HG03025 (cell line): ENCODE data around the gene CRB1.

ENCODE experiments used
- ATAC-seq: cut with Tn5 transposase; IDR thresholded peaks from one replicate; pipeline ENCODE4 v1.9.1; 2021; ENCODE audit warnings: mild to moderate bottlenecking, moderate library complexity; ENCODE audit not compliant: unreplicated experiment, low FRiP score

CRB1 gene

GRCh38 chr1:197268012-197268411, at the start of gene CRB1:
Gene CRB1, plus strand, starts transcription at chr1:197268252. Its CDS starts 161 bp downstream, at chr1:197268413.
- ATAC-seq: no peak

- ATAC-seq: no peak
Measured at GRCh38 chr1:197218857-197219256, 49.2 kb upstream of the CRB1 start.

GRCh38 chr1:197222025-197222685, 45.9 kb upstream of the CRB1 start:
- ATAC-seq: no peak

- no peak for ATAC-seq
Measured at GRCh38 chr1:197222780-197223179, 45.3 kb upstream of the CRB1 start.

- no peak for ATAC-seq
Measured at GRCh38 chr1:197224160-197224559, 43.9 kb upstream of the CRB1 start.

GRCh38 chr1:197225611-197226010, 42.4 kb upstream of the CRB1 start:
- no peak for ATAC-seq

- no peak for ATAC-seq
Measured at GRCh38 chr1:197234581-197234980, 33.5 kb upstream of the CRB1 start.

GRCh38 chr1:197235355-197235754, 32.7 kb upstream of the CRB1 start:
- no peak for ATAC-seq

GRCh38 chr1:197247465-197247864, 20.6 kb upstream of the CRB1 start:
- no peak for ATAC-seq

GRCh38 chr1:197249324-197249723, 18.7 kb upstream of the CRB1 start:
- ATAC-seq: no peak

- ATAC-seq: no peak
Measured at GRCh38 chr1:197250616-197251015, 17.4 kb upstream of the CRB1 start.

- ATAC-seq: no peak
Measured at GRCh38 chr1:197252973-197253372, 15.1 kb upstream of the CRB1 start.

- no peak for ATAC-seq
Measured at GRCh38 chr1:197254866-197255265, 13.2 kb upstream of the CRB1 start.

- ATAC-seq: no peak
Measured at GRCh38 chr1:197264936-197265567, 3.0 kb upstream of the CRB1 start.

GRCh38 chr1:197269053-197269452, 1.0 kb downstream of the CRB1 start:
- ATAC-seq: no peak

- ATAC-seq: no peak
Measured at GRCh38 chr1:197272791-197273190, 4.7 kb downstream of the CRB1 start.

- no peak for ATAC-seq
Measured at GRCh38 chr1:197277166-197277565, 9.1 kb downstream of the CRB1 start.

- no peak for ATAC-seq
Measured at GRCh38 chr1:197284325-197284724, 16.3 kb downstream of the CRB1 start.

GRCh38 chr1:197284966-197285365, 16.9 kb downstream of the CRB1 start:
- no peak for ATAC-seq

GRCh38 chr1:197285526-197286205, 17.6 kb downstream of the CRB1 start:
- no peak for ATAC-seq

- ATAC-seq: no peak
Measured at GRCh38 chr1:197286634-197287033, 18.6 kb downstream of the CRB1 start.

GRCh38 chr1:197287863-197288262, 19.8 kb downstream of the CRB1 start:
- ATAC-seq: no peak
